GM11168 (cell line): ENCODE measurements around the gene COPS2.
"Not testable (repeated sequence)": the region's sequence is repeated elsewhere in the genome, so short reads cannot be mapped to it uniquely, and the experiment has no call there.

Experiments
- in situ Hi-C: fragments of 300-500 bp; cut with MboI; formaldehyde crosslinking; loops from one replicate; pipeline ENCODE4 v1.12.0; 2022; ENCODE audit warnings: low sequenced_read_pairs; ENCODE audit not compliant: unreplicated experiment

COPS2 gene

GRCh38 chr15:49155110-49155833 is at the start of gene COPS2:
Gene COPS2 (minus strand): TSS chr15:49155599. CDS start chr15:49155578, 21 bp downstream.
- in situ Hi-C loops = no loop called here

DNA sequence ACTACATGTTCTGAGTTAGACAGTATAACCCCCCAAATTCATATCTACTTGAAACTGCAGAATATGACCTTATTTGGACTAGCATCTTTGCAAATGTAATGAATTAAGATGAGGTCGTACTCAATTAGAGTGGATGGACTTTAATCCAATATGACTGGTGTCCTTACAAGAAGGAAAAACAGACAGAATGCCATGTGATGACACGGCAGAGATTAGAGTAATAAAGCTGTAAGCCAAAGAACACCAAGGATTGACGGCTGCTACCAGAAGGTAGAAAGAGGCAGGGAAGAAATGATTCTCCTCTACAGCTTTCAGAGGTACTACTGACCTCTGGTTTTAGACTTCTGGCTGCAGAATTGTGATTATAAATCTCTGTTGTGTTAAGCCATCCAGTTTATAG is 44.9 kb upstream of the COPS2 start:
- in situ Hi-C loops = no loop called here

DNA sequence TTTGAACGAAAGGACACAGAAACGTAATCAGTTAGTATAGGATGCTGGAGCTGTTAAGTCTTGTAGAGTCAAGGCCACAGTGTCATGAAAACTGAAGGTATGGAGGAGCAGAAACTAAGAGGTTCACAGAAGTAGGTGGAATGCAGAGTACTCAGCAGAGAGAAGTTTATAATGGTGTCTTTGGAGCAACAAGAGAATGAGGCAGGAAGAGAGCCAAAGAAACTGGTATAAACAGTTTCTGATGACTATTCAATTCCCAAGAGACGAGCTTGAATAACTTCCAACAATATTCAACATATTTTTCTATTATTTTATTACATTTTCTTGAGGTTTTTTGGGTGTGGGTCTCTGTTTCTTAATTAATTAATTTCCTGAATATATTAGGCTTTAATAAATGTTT is 44.3 kb upstream of the COPS2 start:
- in situ Hi-C loops = no loop called here

DNA sequence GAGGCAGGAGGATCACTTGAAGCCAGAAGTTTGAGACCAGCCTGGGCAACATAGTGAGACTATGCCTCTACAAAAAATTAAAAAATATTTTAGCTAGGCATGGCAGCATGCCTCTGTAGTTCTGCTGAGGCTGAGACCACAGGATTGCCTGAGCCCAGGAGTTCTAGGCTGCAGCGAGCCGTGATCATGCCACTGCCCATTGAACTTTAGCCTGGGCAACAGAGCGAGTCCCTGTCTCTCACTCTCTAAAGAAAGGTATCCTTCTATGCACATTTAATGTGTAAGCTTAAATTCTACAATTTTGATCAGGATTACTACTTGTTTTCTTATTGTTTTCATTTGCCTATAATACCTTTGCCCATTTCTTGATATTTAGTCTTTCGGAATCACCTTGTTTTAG is 41.5 kb upstream of the COPS2 start:
- in situ Hi-C loops = no loop called here

DNA sequence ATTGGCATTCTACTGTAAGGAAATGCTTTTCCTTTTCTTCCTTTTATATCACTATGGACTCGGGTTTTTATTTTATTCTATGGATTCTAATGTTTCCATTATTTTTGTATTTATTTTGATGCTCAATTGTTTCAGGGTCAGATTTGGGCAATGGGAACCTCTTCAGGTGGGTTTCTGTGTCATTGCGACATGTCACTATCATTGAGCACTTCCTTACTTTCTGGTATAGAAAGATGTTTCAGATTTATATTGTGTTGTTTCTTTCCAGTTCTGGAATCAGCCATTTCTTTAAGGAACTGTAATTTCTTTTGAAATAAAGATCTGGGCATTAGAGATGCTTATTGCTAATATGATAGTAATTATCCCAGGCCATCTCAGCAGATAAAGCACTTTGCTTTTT is 36.5 kb upstream of the COPS2 start:
- in situ Hi-C loops = no loop called here

GRCh38 chr15:49190586-49190985 is 35.2 kb upstream of the COPS2 start:
- in situ Hi-C loops = no loop called here

DNA sequence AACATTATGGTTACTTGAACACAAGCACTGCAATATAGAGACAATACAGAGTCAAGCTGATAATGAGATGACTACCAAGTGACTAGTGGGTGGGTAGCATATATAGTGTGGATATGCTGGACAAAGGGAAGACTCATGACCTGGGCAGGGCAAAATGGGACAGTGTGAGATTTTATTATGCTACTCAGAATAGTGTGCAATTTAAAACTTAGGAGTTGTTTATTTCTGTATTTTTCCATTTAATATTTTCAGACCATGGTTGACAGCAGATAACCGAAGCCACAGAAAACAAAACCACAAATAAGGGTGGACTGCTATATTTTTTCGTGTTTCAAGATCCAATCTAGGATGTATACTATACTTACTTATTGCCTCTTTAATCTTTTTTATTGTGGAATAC is 34.2 kb upstream of the COPS2 start:
- in situ Hi-C loops = no loop called here

DNA sequence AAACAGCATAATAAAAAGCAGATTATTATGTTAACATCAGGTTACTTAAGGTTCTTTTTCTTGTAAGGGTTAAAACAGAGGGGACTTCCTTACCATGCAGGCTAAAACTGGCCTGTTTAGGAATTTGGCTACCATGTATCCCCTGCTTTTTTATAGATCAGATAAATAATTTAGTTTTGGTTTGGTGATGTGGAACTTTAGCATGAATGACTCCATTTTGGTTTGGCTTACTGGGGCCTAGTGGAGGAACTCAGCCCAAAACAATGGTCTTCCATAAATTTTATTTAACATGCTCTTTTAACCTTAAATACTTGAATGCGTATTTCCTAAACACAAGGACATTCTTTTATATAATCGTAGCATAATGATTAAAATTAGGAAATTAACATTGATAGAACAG is 33.5 kb upstream of the COPS2 start:
- in situ Hi-C loops = no loop called here

DNA sequence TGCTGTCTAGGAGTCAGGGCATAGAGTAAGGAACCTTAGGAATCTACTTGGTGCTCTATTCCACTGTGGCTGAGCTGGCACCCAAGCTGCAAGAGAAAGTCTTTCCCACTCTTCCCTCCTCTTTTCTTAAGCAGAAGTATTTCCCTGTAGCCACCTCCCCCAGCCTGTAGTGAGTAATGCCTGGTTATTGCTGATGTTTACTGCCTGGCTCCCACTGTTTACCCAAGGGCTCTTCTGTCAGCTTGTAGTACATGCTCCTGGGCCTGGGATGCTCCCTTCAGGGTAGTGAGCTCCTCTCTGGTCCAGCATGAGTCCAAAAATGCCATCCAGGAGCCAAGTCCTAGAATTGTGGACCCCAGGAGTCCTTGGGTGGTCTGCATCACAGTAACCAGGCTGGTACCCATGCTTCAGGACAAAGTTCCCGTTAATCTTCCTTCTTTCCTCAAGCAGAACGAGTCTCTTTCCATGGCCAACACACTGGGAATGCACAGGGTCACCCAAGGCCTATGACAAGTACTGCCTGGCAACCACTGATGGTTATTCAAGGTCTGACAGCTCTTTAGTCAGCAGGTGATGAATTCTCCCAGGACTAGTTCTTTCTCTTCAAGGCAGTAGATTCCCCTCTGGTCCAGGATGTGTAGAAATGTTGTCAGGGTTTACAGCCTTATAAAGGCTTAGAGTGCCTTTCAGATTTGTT is 32.3 kb upstream of the COPS2 start:
- in situ Hi-C loops = no loop called here

DNA sequence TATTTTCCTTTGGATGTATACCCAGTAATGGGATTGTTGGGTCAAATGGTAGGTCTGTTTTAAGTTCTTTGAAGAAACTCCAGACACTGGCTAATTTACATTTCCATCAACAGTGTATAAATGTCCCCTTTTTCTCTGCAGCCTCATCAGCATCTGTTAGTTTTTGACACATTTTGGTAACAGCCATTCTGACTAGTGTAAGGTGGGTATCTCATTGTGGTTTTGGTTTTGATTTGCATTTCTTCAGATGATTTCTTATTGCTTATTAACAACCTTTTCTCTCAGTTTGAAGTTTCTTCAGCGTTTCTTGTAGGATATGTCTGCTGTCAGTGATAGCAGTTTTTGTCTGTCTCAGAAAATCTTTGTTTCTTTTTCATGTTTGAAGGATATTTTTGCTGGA is 30.1 kb upstream of the COPS2 start:
- in situ Hi-C loops = no loop called here

DNA sequence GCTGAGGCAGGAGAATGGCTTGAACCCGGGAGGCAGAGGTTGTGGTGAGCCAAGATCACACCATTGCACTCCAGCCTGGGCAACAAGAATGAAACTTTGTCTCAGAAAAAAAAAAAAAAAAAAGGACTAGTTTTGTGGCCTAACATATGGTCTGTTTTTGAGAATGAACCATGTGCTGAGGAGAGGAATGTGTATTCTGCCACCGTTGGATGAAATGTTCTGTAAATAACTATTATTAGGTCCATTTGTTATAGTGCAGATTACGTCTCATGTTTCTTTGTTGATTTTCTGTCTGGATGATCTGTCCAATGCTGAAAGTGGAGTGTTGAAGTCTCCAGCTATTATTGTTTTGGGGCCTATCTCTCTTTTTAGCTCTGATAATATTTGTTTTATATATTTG is 28.3 kb upstream of the COPS2 start:
- in situ Hi-C loops = not testable (repeated sequence)

DNA sequence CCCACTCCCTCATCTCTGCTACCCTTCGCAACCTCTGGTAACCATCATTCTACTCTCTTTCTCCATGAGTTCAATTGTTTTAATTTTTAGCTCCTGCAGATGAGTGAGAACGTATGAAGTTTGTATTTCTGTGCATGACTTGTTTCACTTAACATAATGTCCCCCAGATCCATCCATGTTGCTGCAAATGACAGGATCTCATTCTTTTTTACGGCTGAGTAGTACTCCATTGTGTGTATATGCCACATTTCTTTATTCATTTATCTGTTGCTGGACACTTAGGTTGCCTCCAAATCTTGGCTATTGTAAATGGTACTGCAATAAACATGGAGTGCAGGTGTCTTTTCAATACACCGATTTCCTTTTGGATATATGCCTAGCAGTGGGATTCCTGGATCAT is 26.7 kb upstream of the COPS2 start:
- in situ Hi-C loops = no loop called here

GRCh38 chr15:49179433-49180190 is 24.2 kb upstream of the COPS2 start:
- in situ Hi-C loops = no loop called here

DNA sequence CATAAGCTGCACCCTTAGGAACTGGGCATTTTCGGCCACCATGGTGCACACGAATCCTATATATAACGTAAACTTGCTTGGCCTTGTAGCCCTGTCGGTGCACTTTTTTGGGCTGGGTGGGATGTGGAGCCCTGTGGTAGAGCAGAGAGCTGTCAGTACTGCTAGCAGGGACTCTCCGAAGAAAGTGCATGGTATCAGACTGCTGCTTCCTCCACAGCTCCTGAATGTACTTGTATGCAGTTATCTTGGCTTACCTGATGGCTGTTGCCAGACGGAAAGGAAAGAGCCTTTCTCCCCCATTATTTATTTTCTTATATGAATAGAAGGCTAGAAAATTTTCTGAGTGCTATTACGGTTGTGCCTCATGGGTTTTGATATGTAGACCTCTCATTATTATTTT is 23.1 kb upstream of the COPS2 start:
- in situ Hi-C loops = no loop called here

- in situ Hi-C loops = not testable (repeated sequence)
These were observed 20.4 kb upstream of the COPS2 start for GRCh38 chr15:49175582-49176397.

DNA sequence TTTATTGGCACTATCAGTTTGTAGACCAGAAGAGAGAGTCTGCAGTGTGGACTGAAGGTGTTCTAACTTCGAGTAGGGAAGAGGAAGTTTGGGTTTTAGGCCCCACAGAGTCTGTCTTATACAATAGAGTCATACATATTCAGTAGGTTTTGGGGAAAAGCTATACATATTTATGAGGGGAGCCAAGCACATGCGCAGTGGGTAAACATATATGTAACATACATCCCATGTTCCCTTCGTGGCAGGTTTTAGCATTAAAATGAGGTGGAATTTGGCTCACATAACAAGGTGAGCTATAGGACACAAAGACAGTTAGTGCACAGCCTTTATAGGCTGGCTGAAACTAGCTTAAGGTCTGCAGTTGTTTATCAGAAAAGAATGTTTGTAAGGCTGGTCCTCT is 19.5 kb upstream of the COPS2 start:
- in situ Hi-C loops = no loop called here

- in situ Hi-C loops = no loop called here
These were observed 16.4 kb upstream of the COPS2 start for GRCh38 chr15:49171790-49172189.

DNA sequence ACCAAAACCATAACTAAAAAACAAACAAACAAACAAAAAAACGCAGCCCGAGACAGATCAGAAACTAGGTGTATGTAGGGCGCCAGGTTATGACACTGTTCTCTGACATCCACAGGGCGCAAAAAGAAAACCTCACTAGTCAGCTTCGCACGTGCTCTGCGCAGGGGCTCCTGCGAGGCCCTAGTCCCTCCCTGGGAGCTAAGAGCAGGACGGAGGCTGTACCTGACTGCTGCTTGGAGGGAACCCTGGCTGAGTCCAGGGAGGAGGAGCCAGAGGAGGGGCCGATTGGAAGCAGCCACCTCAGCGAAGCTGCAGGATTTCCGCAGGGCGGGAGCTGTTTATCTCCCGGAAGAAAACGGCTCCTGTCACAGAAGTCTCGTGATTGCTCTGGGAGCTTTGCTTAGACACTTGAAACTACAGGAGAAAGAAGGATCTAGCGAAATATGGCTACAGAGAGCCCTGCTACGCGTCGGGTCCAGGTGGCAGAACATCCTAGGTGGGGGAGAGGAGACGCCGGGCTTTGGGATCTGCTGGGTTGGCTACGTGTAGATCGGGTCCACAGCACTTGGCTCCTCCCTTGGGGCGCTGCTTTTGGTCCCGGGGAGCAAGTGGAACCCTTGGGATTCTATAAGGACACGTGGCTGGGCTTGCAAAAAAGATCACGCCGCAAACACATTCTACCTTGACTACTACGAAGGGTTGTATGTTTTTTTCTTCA is 14.6 kb upstream of the COPS2 start, which contains the start of gene GALK2:
Gene GALK2, plus strand, starts transcription at position 368 of the 718 bp plus-strand sequence. Its CDS starts 76 bp downstream, at position 444.
- in situ Hi-C loops = no loop called here

DNA sequence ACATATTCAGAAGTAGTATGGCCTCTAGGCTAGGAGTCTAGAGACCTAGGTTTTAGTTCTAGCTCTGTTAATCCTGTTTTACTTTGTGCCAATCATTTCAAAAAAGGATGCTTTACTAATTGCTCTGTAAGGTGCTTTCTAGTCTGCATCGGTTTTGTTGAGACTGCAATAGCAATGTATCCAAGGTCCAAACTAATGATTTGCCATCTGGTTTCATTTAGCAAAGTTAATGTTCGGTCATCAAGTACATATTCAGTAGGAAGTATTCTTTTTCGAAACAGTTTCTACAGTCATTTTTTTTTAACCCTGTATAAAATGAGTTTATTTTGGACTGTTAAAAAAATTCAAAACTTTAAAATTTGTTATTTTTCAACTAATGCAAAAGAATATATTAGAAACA is 12.6 kb upstream of the COPS2 start:
- in situ Hi-C loops = no loop called here

DNA sequence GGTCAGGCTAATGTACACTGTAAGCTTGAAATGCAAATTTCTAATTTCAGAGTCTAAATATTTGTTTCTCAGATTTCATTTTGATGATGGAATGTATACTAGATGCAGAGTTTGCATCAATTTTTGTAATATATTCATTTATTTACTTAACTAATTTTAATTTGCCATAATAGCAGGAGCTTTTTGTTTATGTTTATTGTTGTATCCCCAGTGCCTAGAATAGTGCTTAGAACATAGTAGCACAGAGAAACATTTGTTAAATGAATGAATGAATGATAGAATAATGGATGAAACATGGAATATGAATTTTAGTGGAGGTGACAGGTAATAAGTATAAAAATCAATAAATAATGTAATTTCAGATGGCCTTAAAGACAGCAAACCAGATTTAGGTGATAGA is 9.5 kb upstream of the COPS2 start:
- in situ Hi-C loops = no loop called here
